Measurements from ENCODE around the gene ECM2. TPM values are rescaled to one million over a fixed set of nuclear protein-coding genes. Genes with fewer than 3 reads are reported as not detected.

The ECM2 gene
- total and polyA plus RNA-seq, 8 donors, result 3.8 to 51.2 (median 41.3) TPM

DNA sequence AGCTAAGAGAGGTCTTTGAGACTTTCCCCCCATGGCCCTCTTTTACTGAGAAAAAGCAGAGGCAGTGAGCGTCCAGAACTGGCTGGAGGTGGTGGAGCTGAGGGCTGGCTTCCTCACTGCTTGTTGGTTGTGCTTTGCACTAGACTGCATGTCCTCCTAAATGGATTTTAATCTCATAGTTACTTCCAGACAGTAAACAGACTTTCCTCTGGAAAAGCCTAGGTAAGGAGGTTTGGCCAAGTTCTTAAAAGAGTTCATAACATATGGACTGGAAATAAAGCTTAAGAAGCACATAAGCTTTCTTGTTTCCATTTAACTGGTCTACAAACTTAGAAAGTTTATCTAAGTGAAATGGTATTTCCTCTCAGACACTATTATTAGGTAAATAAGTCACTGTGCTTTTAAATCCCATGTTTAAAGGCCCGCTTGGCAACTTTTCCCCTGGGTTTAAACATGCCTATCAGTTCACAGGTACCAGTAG, 55.5 kb downstream of the ECM2 start:
- ATAC-seq, result peak; percentile 17
- H3K4me3 ChIP-seq, result no peak overlapping the region

GRCh38 chr9:92479346-92479745, 56.4 kb downstream of the ECM2 start:
- intact Hi-C loops (cut with DNase I), result no loop called here
- no peak for ATAC-seq
- H3K9me3 ChIP-seq, result no peaks in the 10 kb centered on the region

More for the DNA sequence above, 55.5 kb downstream of the ECM2 start:
- intact Hi-C loops (cut with DNase I), result no loop called here
- TF ChIP-seq, protein P1, sequence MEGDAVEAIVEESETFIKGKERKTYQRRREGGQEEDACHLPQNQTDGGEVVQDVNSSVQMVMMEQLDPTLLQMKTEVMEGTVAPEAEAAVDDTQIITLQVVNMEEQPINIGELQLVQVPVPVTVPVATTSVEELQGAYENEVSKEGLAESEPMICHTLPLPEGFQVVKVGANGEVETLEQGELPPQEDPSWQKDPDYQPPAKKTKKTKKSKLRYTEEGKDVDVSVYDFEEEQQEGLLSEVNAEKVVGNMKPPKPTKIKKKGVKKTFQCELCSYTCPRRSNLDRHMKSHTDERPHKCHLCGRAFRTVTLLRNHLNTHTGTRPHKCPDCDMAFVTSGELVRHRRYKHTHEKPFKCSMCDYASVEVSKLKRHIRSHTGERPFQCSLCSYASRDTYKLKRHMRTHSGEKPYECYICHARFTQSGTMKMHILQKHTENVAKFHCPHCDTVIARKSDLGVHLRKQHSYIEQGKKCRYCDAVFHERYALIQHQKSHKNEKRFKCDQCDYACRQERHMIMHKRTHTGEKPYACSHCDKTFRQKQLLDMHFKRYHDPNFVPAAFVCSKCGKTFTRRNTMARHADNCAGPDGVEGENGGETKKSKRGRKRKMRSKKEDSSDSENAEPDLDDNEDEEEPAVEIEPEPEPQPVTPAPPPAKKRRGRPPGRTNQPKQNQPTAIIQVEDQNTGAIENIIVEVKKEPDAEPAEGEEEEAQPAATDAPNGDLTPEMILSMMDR (IDR thresholded peaks at IDR 0.05), result no peak
- H3K9me3 ChIP-seq, result no peaks in the 10 kb centered on the region
- no peaks in the 10 kb centered on the region for H3K4me1 ChIP-seq
- no peak for DNase-seq
- H3K36me3 ChIP-seq, result no peaks in the 10 kb centered on the region
- no peaks in the 10 kb centered on the region for H3K27me3 ChIP-seq
- peak overlapping the region in 1 of 2 donors; percentile 83 for H3K27ac ChIP-seq

DNA sequence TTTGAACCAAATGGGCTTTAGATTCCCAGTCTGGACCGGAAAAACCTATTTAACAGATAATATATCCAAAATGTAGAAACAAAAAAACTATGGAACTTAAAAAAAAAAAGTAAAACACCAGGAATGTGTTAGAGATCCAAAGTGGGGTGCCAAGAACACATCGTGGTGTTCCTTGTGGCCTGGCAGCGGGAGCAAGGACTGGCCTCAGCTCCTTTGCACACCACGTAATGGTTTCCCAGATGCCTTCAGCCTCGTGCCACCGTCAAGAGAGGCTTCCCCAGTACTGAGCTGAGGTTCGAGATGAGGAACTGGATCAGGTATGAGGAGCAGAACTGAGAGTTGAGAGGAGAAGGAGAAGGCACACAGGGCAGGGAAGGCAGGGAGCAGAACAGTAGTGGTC, 57.0 kb downstream of the ECM2 start:
- ATAC-seq (no peak), DNase-seq (no peak)
- TF ChIP-seq, protein P1 (IDR thresholded peaks at IDR 0.05), result no peak
- H3K27me3 ChIP-seq, result no peaks in the 10 kb centered on the region
- intact Hi-C loops (cut with DNase I), result no loop called here
- H3K27ac ChIP-seq, result peak overlapping the region in 1 of 2 donors; percentile 83
- H3K9me3 ChIP-seq, result no peaks in the 10 kb centered on the region
- no peaks in the 10 kb centered on the region for H3K4me1 ChIP-seq
- no peak overlapping the region for H3K4me3 ChIP-seq
- no peaks in the 10 kb centered on the region for H3K36me3 ChIP-seq

More at GRCh38 chr9:92479346-92479745, 56.4 kb downstream of the ECM2 start:
- Histone ChIP-seq H3K36me3 (no peaks in the 10 kb centered on the region), H3K27ac (peak overlapping the region in 1 of 2 donors; percentile 83), H3K27me3 (no peaks in the 10 kb centered on the region), H3K4me3 (no peak overlapping the region), H3K4me1 (no peaks in the 10 kb centered on the region)
- TF ChIP-seq, protein P1 (IDR thresholded peaks at IDR 0.05), result no peak
- DNase-seq, result no peak

- ATAC-seq (no peak), DNase-seq (no peak)
- H3K4me3 ChIP-seq, result no peak overlapping the region
- H3K27ac ChIP-seq, result no peak overlapping the region
- H3K9me3 ChIP-seq, result no peaks in the 10 kb centered on the region
- no peaks in the 10 kb centered on the region for H3K4me1 ChIP-seq
- H3K27me3 ChIP-seq, result no peaks in the 10 kb centered on the region
- intact Hi-C loops (cut with DNase I), result no loop called here
- TF ChIP-seq, protein P1 (IDR thresholded peaks at IDR 0.05), result no peak
- no peaks in the 10 kb centered on the region for H3K36me3 ChIP-seq
Observed at GRCh38 chr9:92476962-92477361, 58.8 kb downstream of the ECM2 start.

DNA sequence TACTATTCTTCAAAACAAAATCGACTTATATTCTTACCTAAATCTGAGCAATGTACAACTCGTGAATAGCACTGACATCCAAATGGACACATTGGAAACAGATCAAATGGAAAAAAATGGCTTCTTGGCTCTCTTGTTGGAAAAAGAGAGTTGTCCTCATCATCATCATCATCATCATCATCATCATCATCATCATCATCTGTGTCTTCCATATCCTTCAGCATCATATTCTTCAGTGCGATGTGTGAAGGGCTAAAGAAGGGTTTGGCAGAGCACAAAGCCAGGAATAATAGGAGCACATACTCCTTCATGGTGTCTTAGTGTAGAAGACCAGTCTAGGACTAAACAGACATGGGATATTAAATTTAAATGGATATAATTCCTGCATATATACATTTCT, 61.2 kb downstream of the ECM2 start:
- H3K36me3 ChIP-seq, result no peaks in the 10 kb centered on the region
- no peaks in the 10 kb centered on the region for H3K4me1 ChIP-seq
- TF ChIP-seq, protein P1 (IDR thresholded peaks at IDR 0.05), result no peak
- intact Hi-C loops (cut with DNase I), result no loop called here
- no peak overlapping the region for H3K27ac ChIP-seq
- ATAC-seq (no peak), DNase-seq (no peak)
- no peaks in the 10 kb centered on the region for H3K9me3 ChIP-seq
- no peaks in the 10 kb centered on the region for H3K27me3 ChIP-seq
- no peak overlapping the region for H3K4me3 ChIP-seq

Measured in left lung (tissue), 10 donors.